K562 treated with DMSO at 1 percent for 24 hours (cell line): ENCODE measurements around the gene GIPC1. TPM values are rescaled to one million over a fixed set of nuclear protein-coding genes. Genes with fewer than 3 reads are reported as not detected.

Experiments used
- total RNA-seq: library from RNA; unstranded; fragments of 300-600 nt; gene quantifications from 2 replicates; pipeline ENCODE4 v1.2.3, GENCODE V29; 2022; ENCODE audit warnings: low read depth; ENCODE audit not compliant: insufficient read depth

The GIPC1 gene, protein sequence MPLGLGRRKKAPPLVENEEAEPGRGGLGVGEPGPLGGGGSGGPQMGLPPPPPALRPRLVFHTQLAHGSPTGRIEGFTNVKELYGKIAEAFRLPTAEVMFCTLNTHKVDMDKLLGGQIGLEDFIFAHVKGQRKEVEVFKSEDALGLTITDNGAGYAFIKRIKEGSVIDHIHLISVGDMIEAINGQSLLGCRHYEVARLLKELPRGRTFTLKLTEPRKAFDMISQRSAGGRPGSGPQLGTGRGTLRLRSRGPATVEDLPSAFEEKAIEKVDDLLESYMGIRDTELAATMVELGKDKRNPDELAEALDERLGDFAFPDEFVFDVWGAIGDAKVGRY
- total RNA-seq: 215 and 217 TPM in 2 replicates

DNA sequence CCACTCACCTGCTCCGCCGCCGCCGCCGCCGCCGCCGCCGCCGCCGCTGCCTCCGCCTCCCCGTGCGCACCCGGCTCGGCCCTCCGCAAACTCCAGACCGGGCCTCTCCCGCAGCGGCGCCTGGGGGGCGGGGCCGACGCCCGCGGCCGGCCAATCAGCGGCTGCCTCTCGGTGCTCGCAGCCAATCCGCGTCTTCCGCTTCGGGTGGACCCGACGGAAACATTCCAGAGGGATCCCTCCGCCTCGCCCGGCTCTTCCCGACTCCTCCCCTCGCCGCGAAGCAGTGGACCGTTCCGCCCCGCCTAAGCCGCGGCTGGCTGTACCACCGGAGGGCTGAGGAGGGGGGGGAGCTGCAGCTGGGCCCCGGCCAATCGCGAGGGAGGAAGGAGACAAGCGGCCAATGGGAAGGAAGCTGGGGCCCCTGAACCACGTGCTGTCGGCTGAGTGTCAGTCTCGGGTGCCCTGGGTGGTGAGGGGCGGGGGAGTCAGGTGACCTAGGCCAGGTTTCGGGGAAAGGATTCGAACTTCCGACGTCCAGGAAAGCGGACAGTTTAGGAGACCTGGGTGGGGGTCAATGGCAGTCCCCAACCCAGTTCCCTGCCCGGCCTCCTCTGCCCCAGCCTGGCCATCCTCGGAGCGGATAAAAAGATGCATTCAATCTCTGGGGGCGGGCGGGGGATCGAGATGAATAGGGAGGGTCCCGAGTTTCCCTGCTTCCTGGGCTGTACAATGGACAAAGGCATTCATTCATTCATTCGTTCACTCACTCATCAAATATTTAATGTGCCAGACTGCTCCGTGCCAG is at the start of gene GIPC1:
GIPC1 (minus strand) TSS at position 99 of the 805 bp plus-strand sequence. CDS start 13,151 bp downstream, outside the sequence.

DNA sequence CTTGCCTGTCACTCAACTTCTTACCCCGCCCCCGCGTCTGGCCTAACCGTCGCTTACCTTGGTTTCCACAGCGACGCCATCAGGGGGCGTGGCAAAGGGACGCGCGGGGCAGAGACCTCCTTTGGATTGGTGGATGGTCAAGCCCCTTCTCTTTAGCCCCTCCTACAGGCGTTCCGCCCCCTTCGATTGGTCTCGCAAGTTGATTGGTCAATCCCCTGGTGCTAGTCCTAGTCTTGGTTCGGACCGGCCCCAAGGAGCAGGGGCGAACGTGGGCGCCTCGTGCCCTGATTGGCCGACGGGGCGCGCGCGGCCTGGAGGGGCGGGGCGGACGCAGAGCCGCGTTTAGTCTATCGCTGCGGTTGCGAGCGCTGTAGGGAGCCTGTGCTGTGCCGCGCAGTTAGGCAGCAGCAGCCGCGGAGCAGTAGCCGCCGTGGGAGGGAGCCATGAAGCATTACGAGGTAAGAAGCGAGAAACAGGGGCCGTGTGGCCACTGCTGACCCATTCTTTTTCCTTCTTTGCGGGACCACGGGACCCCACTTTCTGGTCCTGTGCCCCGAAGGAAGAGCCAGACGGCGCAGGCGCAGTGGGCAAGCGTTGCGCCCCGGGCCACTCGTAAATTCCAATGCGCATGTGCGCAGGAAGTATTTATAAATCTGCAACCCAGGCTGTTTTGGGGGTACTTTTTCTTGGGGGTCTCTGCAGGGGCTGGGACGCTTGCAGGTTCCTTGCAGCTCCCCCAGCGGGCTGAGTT is 33.5 kb upstream of the GIPC1 start, which contains the start of gene TECR:
TECR (plus strand) TSS at position 341 of the 751 bp plus-strand sequence; CDS start at position 444, 103 bp downstream.

DNA sequence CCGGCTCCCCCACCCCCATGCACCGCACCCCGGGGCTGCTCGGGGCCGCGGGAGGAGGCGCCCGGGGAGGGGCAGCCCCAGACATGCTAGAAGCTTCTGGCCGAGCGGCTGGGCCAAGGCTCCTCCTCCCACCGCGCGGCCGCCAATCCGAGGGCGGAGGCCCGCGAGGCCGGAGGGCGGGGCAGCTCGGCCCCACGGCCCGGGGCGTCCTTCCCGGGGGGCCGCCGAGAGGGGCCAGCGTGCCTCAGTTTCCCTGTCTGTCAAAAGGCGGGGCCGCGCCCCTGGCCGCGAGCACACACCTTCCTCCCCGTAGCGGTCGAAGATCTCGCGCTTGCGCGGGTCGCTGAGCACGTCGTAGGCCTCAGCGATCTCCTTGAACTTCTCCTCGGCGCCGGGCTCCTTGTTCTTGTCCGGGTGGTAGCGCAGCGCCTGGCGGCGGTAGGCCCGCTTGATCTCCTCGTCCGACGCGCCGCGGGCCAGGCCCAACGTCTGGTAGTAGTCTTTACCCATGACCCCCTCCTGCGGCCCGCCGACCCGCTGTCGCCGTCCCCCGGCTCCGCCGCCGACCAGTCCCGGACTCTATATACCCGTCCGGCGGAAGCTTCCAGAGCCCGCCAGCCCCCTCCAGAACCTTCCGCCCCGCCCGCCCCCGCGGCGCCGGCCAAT is 22.0 kb upstream of the GIPC1 start, which contains the start of gene DNAJB1:
DNAJB1 (minus strand) TSS at position 558 of the 666 bp plus-strand sequence; CDS start at position 510, 48 bp downstream.

DNA sequence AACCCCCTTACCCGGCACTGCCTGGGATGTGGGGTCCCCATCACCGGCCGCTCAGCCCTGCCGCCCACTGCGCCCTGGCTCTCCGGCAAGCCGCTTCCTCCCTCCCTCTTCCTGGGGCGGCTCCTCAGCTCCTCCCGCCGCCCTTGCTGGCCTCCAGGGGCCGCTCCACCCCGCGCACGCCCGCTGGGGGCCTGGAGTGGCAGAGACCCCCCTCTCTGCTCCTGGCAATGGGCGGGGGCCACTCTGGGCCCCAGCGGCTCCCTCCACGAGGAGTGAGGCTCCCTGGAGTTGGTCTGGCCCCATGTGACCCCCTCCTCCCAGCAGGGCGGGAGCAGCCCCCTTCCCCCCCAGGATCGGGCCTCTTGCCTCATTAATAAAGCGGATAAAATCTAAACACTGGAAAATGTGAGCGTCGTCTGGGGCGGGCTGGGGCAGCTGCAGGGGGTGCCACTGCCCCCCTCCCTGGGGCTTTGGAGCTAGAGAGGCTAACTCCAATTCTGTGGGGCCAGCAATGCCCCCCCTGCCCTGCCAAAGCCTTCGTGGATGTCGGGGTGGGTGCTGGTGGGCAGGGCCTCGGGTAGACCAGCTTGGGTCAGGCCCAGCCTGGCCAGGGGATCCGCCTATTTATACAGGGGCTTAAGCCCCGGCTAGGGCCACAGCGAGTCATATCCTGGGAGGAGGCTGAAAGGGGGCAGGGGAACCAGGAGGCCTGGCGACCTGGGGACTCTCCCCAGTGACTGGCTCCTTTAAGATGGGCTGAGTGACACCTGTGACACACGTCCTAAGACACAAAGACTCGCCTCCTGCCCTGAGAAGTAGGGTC is 20.5 kb downstream of the GIPC1 start, which contains the start of gene PTGER1:
PTGER1 (minus strand) TSS at position 104 of the 823 bp plus-strand sequence. CDS start 1,034 bp downstream, outside the sequence.

DNA sequence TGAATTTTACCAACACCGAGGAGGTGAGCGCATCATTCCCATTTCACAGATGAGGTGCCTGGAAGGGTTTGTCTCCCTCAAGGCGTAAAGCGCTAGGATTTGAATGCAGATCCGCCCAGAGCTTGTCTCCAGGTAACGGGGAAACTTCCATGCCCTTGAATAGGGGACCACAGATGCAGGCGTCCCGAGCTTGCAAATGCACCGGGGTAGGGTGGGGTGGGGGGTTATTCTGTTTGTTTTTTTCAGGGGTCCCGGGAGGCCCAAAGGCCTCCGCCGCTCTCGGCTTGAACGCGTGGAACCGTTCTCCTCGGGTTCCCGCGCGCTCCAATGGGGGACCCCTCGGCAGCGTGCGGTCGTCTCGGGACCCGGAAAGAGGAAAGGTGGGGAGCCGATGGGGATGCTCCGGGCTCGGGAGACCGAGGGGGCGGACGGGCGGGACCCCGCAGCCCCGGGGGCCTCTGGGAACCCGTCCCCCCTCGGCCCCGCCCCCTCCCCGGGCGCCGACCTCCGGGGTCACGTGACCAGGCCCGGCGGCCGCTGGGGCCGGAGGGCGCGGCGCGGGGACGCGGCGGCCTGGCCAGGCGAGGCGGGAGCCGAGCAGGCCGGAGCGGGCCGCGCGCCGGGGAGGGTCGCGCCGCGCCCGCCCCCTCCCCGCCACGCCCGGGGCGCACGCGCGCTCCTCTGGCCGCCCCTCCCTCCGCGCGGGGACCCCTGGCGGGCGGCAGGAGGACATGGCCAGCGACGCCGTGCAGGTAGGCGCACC is 63.0 kb downstream of the GIPC1 start, which contains the start of gene PKN1:
PKN1 (plus strand) TSS at position 516 of the 763 bp plus-strand sequence; CDS start at position 732, 216 bp downstream.

Other genes starting within 250 kb of the GIPC1 start
- 48.8 and 52.1 TPM in 2 replicates for gene ADGRE5, start 114.7 kb downstream of the GIPC1 start, total RNA-seq
- gene DDX39A, start 76.8 kb downstream of the GIPC1 start, total RNA-seq: 195 and 215 TPM in 2 replicates
- gene PKN1, start 62.8 kb downstream of the GIPC1 start, total RNA-seq: 366 and 368 TPM in 2 replicates
- gene PTGER1, start 20.8 kb downstream of the GIPC1 start, total RNA-seq: 0.34 TPM in 1 of 2 replicates, not detected in the other
- 149 and 152 TPM in 2 replicates for gene DNAJB1, start 22.3 kb upstream of the GIPC1 start, total RNA-seq
- 434 and 485 TPM in 2 replicates for gene TECR, start 33.5 kb upstream of the GIPC1 start, total RNA-seq
- 450 and 480 TPM in 2 replicates for gene NDUFB7, start 75.9 kb upstream of the GIPC1 start, total RNA-seq
- not detected in 2 replicates for gene CLEC17A, start 87.0 kb upstream of the GIPC1 start, total RNA-seq
- gene ADGRE3, start 178.7 kb upstream of the GIPC1 start, total RNA-seq: not detected in 2 replicates
- gene ZNF333, start 193.9 kb upstream of the GIPC1 start, total RNA-seq: 4.4 and 6.1 TPM in 2 replicates